Measurements from ENCODE around the gene PDC.

GRCh38 chr1:186483561-186483960, 22.6 kb upstream of the PDC start:
- no peak for TF ChIP-seq CTCF (optimal IDR thresholded peaks at IDR 0.05 in 1 of 3, IDR thresholded peaks at IDR 0.05 in 1 of 3, conservative IDR thresholded peaks at IDR 0.05 in 1 of 3; ENCODE audit: extremely low read depth in 1 of 3, insufficient read depth in 2 of 3, low read length in 3 of 3)
- TF ChIP-seq EZH2 (IDR thresholded peaks at IDR 0.05; ENCODE audit: low read length), result no peak

Measured in keratinocyte (primary cell).